ENCODE data around the gene NEIL1. TPM values are rescaled to one million over a fixed set of nuclear protein-coding genes. Genes with fewer than 3 reads are reported as not detected.
"Not testable (repeated sequence)": the region's sequence is repeated elsewhere in the genome, so short reads cannot be mapped to it uniquely, and the experiment has no call there.

The NEIL1 gene
- total RNA-seq, 4 donors from 2014 or later: 96.9 to 481 (median 163) TPM

DNA sequence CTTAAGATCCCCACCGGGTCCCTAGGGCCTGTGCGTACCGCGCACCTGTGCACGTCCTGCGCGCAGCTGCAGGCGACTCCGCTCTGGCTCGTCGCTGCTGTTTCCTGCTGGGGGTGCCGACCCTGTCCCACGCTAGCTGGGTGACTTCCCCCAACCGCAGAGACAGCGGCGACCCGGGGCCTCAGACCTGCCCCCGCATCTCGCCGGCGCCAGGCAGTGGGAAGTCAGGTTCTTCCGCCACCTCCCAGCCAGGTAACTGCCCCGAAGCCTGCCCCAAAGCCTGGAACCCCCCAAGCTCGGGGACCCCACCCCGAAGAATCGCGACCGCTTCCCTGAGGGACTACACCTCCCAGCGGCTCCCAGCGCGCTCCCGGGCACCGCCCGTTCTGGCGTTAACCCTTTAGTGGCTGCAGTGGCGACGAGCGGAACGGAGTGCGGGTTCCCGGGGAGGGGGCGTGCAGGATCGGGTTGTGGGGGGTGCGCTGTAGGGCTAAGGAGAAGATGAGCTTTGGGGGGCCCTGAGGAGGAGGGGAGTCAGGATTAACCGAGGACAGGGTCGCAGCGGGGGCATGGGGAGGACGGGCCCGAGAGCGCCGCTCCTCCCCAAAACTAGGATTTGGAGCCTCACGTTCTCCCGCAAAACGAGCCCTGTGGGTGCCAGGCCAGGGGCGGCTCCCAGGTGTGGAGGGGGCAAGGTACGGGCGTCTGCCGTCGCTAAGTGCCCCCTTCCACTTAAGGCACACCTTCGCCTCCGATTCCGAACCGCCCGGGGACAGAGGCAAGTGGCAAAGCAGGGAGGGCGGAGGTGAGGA is 589 bp downstream of the NEIL1 start:
- no peaks in the 10 kb centered on the region for H3K36me3 ChIP-seq
- WGBS, 2 donors (ENCODE audit: low coverage in 1 of 2): 0 to 2% methylated on average over 23 to 50 of the region's 65 CpGs
- H3K27ac ChIP-seq: peak overlapping the region; percentile 80 to 88 (median 86)
- H3K4me1 ChIP-seq: peaks cover 11 to 27% (median 15%) of the 10 kb centered on the region in 4 donors
- peak overlapping the region; percentile 75 to 89 (median 82) for H3K4me3 ChIP-seq
- TF ChIP-seq POLR2AphosphoS5 (IDR thresholded peaks at IDR 0.05) (peak in 1 of 3 donors; percentile 17), EP300 (IDR thresholded peaks at IDR 0.05; ENCODE audit: low read depth) (no peak)
- no peaks in the 10 kb centered on the region for H3K27me3 ChIP-seq
- intact Hi-C loops (cut with DNase I; ENCODE audit: low total_unique reads) (no loop called here), in situ Hi-C loops (cut with MboI; ENCODE audit: low pct_ligation_motif_present in 1 of 4, low pct_unique_long_range_greater_than_20kb in 1 of 4, low sequenced_read_pairs in 3 of 4) (loop anchor here in 1 of 4 donors (25.0 kb wide), 1 partner anchor 335 kb away; the partner anchor contains the start of gene PPCDC)
- peak; percentile 79 for DNase-seq
- H3K9me3 ChIP-seq: no peaks in the 10 kb centered on the region

GRCh38 chr15:75348034-75348561 is 1.3 kb downstream of the NEIL1 start:
- intact Hi-C loops (cut with DNase I; ENCODE audit: low total_unique reads) (no loop called here), in situ Hi-C loops (cut with MboI; ENCODE audit: low pct_ligation_motif_present in 1 of 4, low pct_unique_long_range_greater_than_20kb in 1 of 4, low sequenced_read_pairs in 3 of 4) (loop anchor here in 1 of 4 donors (25.0 kb wide), 1 partner anchor 336 kb away; the partner anchor contains the start of gene PPCDC)
- Histone ChIP-seq H3K27ac (peak overlapping the region; percentile 80 to 88 (median 86)), H3K9me3 (no peaks in the 10 kb centered on the region), H3K4me3 (peak overlapping the region; percentile 75 to 89 (median 82)), H3K36me3 (no peaks in the 10 kb centered on the region), H3K4me1 (peaks cover 11 to 27% (median 15%) of the 10 kb centered on the region in 4 donors), H3K27me3 (no peaks in the 10 kb centered on the region)
- DNase-seq: no peak
- TF ChIP-seq EP300 (IDR thresholded peaks at IDR 0.05; ENCODE audit: low read depth) (no peak), POLR2A (IDR thresholded peaks at IDR 0.05) (no peak), POLR2AphosphoS5 (IDR thresholded peaks at IDR 0.05) (no peak), CTCF (IDR thresholded peaks at IDR 0.05) (no peak)
- WGBS, 2 donors (ENCODE audit: low coverage in 1 of 2): 3% methylated on average over 36 of the region's 45 CpGs; no CpG with 5 or more reads in 1 of the 2 donors

DNA sequence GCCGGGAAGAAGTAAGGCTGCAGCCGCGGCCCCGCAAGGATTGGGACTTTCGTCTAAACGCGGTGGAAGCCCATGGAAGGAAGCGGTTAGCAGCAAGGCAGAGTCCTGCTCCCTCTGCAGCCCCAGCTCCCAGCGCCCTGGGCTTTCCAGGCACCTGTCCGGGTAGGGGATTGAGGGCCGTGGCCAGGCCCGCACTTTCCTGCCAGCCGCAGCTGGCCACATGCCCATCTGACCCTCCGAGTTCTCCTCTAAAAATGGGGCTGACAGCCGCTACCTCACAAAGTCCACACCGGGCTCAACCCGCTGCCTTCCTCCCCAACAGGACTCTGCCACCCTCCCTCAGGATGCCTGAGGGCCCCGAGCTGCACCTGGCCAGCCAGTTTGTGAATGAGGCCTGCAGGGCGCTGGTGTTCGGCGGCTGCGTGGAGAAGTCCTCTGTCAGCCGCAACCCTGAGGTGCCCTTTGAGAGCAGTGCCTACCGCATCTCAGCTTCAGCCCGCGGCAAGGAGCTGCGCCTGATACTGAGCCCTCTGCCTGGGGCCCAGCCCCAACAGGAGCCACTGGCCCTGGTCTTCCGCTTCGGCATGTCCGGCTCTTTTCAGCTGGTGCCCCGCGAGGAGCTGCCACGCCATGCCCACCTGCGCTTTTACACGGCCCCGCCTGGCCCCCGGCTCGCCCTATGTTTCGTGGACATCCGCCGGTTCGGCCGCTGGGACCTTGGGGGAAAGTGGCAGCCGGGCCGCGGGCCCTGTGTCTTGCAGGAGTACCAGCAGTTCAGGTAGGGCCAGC is 1.9 kb downstream of the NEIL1 start:
- Histone ChIP-seq H3K27me3 (no peaks in the 10 kb centered on the region), H3K9me3 (no peaks in the 10 kb centered on the region), H3K4me1 (peaks cover 11 to 25% (median 15%) of the 10 kb centered on the region in 4 donors), H3K36me3 (no peaks in the 10 kb centered on the region), H3K4me3 (peak overlapping the region; percentile 75 to 89 (median 82)), H3K27ac (peak overlapping the region in 3 of 4 donors; percentile 80 to 88 (median 86))
- in situ Hi-C loops (cut with MboI; ENCODE audit: low pct_ligation_motif_present in 1 of 4, low pct_unique_long_range_greater_than_20kb in 1 of 4, low sequenced_read_pairs in 3 of 4) (loop anchor here in 1 of 4 donors (25.0 kb wide), 1 partner anchor 336 kb away; the partner anchor contains the start of gene PPCDC), intact Hi-C loops (cut with DNase I; ENCODE audit: low total_unique reads) (no loop called here)
- DNase-seq: peak; percentile 24
- 51% methylated on average over 41 of the region's 46 CpGs; no CpG with 5 or more reads in 1 of the 2 donors for WGBS, 2 donors (ENCODE audit: low coverage in 1 of 2)
- TF ChIP-seq POLR2A (IDR thresholded peaks at IDR 0.05) (no peak), CTCF (IDR thresholded peaks at IDR 0.05) (no peak), EP300 (IDR thresholded peaks at IDR 0.05; ENCODE audit: low read depth) (no peak), POLR2AphosphoS5 (IDR thresholded peaks at IDR 0.05) (peak in 1 of 3 donors; percentile 15)

GRCh38 chr15:75349351-75349669 is 2.5 kb downstream of the NEIL1 start:
- in situ Hi-C loops (cut with MboI; ENCODE audit: low pct_ligation_motif_present in 1 of 4, low pct_unique_long_range_greater_than_20kb in 1 of 4, low sequenced_read_pairs in 3 of 4): loop anchor here in 1 of 4 donors (25.0 kb wide), 1 partner anchor 337 kb away; the partner anchor contains the start of gene PPCDC
- peaks cover 11 to 21% (median 15%) of the 10 kb centered on the region in 4 donors for H3K4me1 ChIP-seq
- H3K27ac ChIP-seq; H3K27me3 ChIP-seq; DNase-seq; intact Hi-C loops (cut with DNase I; ENCODE audit: low total_unique reads); H3K36me3 ChIP-seq; H3K9me3 ChIP-seq; H3K4me3 ChIP-seq: not testable (repeated sequence)
- WGBS, 2 donors (ENCODE audit: low coverage in 1 of 2): 80 to 88% methylated on average over 2 to 7 of the region's 8 CpGs
